ENCODE data around the gene LPIN1.

The LPIN1 gene

DNA sequence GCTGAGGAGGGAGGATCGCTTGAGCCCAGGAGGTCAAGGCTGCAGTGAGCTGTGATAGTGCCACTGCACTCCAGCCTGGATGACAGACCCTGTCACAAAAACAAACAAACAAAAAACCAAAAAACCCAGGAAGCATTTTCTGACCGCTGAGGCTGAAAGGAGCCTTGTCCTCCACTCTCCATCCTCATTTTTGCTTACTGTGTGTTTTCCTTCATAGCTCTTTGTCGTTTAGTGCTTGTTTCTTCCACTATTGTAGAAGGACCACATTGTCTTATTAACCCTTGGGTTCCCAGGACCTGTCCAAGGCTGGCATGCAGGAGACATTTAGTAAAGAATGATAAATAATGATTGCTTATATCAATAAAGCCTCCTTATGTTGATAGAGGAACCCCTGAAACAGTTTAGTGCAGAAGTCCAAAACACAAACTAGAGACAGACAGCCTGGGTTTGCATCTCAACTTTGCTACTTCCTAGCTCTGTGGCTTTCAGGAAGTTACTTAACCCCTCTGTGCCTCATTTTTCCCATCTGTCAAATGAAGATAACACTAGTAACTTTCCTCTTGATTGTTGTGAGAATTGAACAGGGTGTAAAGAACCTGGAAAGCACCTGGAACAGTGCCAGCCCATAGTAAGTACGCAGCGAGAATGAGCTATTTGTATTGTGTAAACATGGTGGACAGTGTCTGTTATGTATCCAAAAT, 126.0 kb downstream of the LPIN1 start:
- no peak for DNase-seq

DNA sequence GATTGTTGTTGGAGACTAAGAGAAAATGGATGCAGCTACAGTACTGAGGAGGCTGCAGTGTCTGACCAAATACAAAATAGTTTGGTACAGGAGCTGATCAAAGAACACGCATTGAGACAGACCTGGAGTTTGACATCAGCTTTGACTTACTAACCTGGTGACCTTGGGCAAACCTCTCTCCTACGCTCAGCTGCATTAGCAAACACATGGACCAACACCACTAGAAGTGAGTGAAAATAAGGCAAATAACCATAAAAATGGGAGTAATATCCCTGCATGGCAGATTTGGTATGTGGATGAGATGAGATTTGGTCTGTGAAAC, 126.5 kb downstream of the LPIN1 start:
- no peak for DNase-seq

DNA sequence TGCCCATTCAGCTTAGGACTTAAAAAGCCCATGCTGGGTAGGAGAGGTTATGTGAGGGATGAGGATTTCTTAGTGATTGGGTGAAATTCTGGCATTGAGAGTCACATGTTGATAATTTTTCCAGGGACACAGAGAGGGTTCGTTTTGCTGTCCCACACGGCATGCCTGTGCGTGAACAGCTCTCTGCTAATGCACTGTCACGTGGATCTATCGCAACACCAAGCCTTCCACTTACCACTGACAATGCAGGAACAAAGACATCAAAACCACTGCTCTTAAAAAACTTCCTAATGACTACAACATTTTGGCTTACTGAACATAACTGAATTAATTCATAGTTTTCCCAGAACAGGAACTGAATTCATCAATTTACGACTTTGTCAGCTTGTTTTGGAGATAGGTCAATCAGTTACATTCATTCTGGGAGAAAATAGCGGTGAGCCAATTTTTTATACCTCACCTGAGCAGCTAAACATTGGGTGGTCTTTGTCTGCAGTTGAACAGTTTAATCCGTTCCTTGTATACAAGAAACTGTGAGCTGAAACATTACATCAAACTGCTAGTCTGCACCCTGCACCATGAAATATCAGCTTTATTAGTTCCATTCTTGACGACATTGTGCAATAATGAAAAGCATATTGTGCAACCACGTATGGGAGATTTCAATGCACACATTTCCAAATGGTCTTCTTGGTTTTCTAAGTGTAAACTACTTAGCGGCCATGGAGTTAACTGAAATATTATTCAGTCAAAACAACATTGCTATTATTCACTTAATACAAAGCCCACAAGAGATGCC, 127.1 kb downstream of the LPIN1 start:
- no peak for DNase-seq

DNA sequence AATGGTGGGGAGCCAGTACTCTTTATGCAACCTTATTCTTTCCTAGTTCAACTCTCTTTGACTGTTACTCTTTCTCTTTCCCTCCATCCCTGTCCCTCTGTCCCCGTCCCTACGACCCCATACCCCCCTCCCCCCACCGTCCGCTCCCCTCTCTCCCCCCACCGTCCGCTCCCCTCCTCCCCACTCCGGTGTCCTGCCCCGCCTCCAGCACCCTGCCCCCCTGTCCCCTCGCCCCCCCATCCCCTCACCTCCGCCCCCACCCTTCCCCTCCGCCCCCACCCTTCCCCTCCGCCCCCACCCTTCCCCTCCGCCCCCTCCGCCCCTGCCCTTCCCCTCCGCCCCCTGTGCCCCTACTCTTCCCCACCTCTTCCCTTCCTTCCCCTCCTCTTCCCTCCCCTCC, 128.4 kb downstream of the LPIN1 start:
- no peak for DNase-seq

DNA sequence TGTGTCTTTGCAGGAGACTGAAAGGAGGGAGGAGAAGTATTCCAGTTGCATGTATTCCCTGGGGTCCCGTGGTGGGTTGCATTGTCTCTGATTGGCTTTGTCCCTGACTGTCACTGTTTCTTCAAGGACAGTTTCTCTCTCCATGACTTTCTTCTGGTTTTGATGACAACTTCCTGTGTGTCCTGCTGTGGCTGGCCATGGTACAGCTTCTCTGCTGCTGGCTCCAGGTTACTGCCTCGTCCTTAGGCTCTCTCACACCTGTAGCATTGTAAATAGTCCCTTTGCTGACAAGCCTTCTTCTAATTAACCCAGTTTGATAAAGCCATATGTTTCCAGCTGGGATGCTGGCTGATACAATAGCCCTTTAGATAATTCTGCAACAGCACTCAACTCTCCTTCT, 129.0 kb downstream of the LPIN1 start:
- no peak for DNase-seq

DNA sequence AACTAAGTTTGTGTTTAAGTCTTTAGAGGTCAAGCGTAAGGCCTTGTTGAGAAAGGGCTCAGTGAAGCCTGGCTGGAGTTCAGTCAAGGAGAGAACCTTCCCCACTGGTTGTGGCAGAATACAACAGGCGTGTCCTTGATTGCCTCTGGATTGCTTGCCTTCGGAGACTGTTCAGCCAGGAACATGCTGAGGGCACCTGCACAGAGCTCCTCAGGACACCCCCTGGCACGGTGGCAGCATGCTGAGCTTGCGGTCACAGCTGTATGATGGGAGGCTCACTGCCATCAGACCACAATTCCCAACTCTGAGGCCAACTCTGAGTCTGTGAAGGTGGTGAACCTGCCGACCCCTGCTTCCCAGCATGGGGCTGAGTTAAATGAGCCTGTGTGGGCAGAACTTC, 130.0 kb downstream of the LPIN1 start:
- DNase-seq: no peak

DNA sequence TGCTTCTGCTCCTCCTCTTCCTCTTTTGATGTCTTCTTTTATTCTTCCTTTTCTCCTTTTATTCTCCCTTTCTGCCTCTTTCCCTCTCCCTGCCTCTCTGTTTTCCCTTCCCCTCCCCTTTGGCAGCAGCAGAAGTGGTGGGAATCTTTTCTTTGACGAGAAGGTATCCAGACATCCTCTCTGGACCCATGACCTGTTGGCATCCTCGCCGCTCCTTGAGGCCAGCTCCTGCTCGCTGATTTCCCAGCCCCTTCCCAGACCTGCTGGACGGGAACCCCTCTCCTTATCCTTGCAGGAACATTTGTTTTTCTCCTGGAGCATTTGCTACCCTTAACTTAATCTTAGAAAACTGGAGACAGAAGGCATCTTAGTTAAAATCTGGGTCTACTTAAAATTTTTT, 130.5 kb downstream of the LPIN1 start:
- DNase-seq: no peak

All from activated CD4-positive, alpha-beta T cell treated with anti-CD3 and anti-CD28 coated beads, Interleukin-2, Interleukin-6, amounts not matched to agents 100 ng/mL and 50 ng/mL, durations not matched to agents 16 hours and 8 hours (primary cell).